K562 (cell line): ENCODE results near the gene MTRF1L. TPM values are rescaled to one million over a fixed set of nuclear protein-coding genes. Genes with fewer than 3 reads are reported as not detected.

Source experiments
- DIDO1 ChIP-seq: fragments of 450-650 bp; IDR thresholded peaks from 2 replicates; pipeline ENCODE4 v1.6.1; 2016; ENCODE audit warnings: low read depth, missing biosample characterization, missing genetic modification characterization
- EZH2 ChIP-seq: IDR thresholded peaks from 2 replicates; pipeline ENCODE4 v1.6.1; 2012; ENCODE audit warnings: low read depth, mild to moderate bottlenecking, inconsistent platforms, low read length, borderline replicate concordance
- FOXP1 ChIP-seq: sonication (generic); formaldehyde crosslinking; IDR thresholded peaks from 2 replicates; pipeline ENCODE4 v1.8.0; 2022; ENCODE audit warnings: mild to moderate bottlenecking, missing genetic modification reagents
- HDAC8 ChIP-seq: fragments of 450-650 bp; IDR thresholded peaks from 2 replicates; pipeline ENCODE4 v1.6.1; 2016; ENCODE audit warnings: mild to moderate bottlenecking, missing genetic modification characterization, moderate library complexity, missing compliant biosample characterization
- KDM5B ChIP-seq: fragments of 200-600 bp; sonication (generic); IDR thresholded peaks from 2 replicates; pipeline ENCODE4 v1.6.1; 2012; ENCODE audit warnings: low read depth, mild to moderate bottlenecking, moderate library complexity, low read length, control low read depth, inconsistent platforms; ENCODE audit not compliant: insufficient replicate concordance
- MECOM ChIP-seq: fragments of 250-450 bp; sonication (Bioruptor Pico); IDR thresholded peaks from 2 replicates; pipeline ENCODE4 v1.8.0; 2022; ENCODE audit warnings: inconsistent platforms
- NFIX ChIP-seq: fragments of 250-450 bp; sonication (Bioruptor Pico); IDR thresholded peaks from 2 replicates; pipeline ENCODE4 v1.4.0; 2020; ENCODE audit warnings: low read depth, mild to moderate bottlenecking, moderate library complexity
- NFXL1 ChIP-seq: fragments of 450-650 bp; formaldehyde crosslinking; IDR thresholded peaks from 2 replicates; pipeline ENCODE4 v1.4.0; 2021; ENCODE audit warnings: mild to moderate bottlenecking
- NR2C1 ChIP-seq, 2 experiments: fragments of 450-650 bp; IDR thresholded peaks; 2 replicates each; pipeline ENCODE4 v1.6.1; 2017; ENCODE audit warnings: mild to moderate bottlenecking in 2 of 2, antibody characterized with exemption in 1 of 2, inconsistent platforms in 1 of 2, missing compliant biosample characterization in 1 of 2, missing genetic modification characterization in 1 of 2
- SMAD1 ChIP-seq: fragments of 150-350 bp; IDR thresholded peaks from 2 replicates; pipeline ENCODE4 v1.6.1; 2014; ENCODE audit warnings: low read length, low read depth; ENCODE audit not compliant: partially characterized antibody
- YY1 ChIP-seq, 3 experiments: IDR thresholded peaks; 2 replicates each; pipeline ENCODE4 v1.6.1; 2011; ENCODE audit warnings: low read length in 2 of 3, mild to moderate bottlenecking in 2 of 3, moderate library complexity in 2 of 3, borderline replicate concordance in 1 of 3, control low read depth in 1 of 3, low read depth in 1 of 3; ENCODE audit not compliant: insufficient read depth in 3 of 3, insufficient replicate concordance in 2 of 3, control insufficient read depth in 1 of 3, insufficient read length in 1 of 3; ENCODE audit errors: extremely low read depth in 1 of 3
- ZBTB8A ChIP-seq: fragments of 450-650 bp; IDR thresholded peaks from 2 replicates; pipeline ENCODE4 v1.6.1; 2018; ENCODE audit warnings: mild to moderate bottlenecking, moderate library complexity; ENCODE audit not compliant: partially characterized antibody
- ZEB2 ChIP-seq: fragments of 450-650 bp; IDR thresholded peaks from 2 replicates; pipeline ENCODE4 v1.6.1; 2016
- ZNF134 ChIP-seq: fragments of 250-450 bp; sonication (Bioruptor Pico); conservative IDR thresholded peaks from 2 replicates; pipeline ENCODE4 v1.4.0; 2020
- ZNF3 ChIP-seq: fragments of 250-450 bp; sonication (Bioruptor Pico); IDR thresholded peaks from 2 replicates; pipeline ENCODE4 v1.5.0; 2021; ENCODE audit warnings: mild to moderate bottlenecking, moderate library complexity
- ZNF41 ChIP-seq: fragments of 250-450 bp; sonication (Bioruptor Pico); conservative IDR thresholded peaks from 2 replicates; pipeline ENCODE4 v1.4.0; 2020; ENCODE audit warnings: mild to moderate bottlenecking
- ZNF79 ChIP-seq: fragments of 250-450 bp; sonication (Bioruptor Pico); IDR thresholded peaks from 2 replicates; pipeline ENCODE4 v1.4.0; 2020; ENCODE audit warnings: low read depth, mild to moderate bottlenecking, moderate library complexity
- polyA plus RNA-seq, 8 experiments: library from polyadenylated mRNA; depleted of rRNA in 4 of 8; stranded (reverse) in 5 of 8; unstranded in 3 of 8; fragments of >200 nt; fragmentation: Nextera tagmentation in 2 of 8; fragmentation: Illumina TruSeq in 1 of 8; extraction: Ambion mirVana in 2 of 8; extraction: Trizol in 1 of 8; gene quantifications; 2 replicates each; pipeline versions ENCODE4 v1.2.1 to v1.2.3, GENCODE V29; 2011 to 2014; ENCODE audit warnings: inconsistent platforms in 1 of 8, missing spikeins in 1 of 8
- total RNA-seq, 7 experiments: library from RNA; depleted of rRNA in 6 of 7; stranded (reverse); fragments of >200 nt in 6 of 7; fragmentation: Illumina TruSeq in 2 of 7; extraction: Trizol in 2 of 7; gene quantifications; 2 replicates each; pipeline versions ENCODE4 v1.2.1 to v1.2.3, GENCODE V29; 2011 to 2021; ENCODE audit warnings: low replicate concordance in 1 of 7
- TF ChIP-seq, protein P1 (sequence below): fragments of 250-450 bp; sonication (Bioruptor Pico); IDR thresholded peaks from 2 replicates; pipeline ENCODE4 v1.4.0; 2020; ENCODE audit warnings: mild to moderate bottlenecking, moderate library complexity, borderline replicate concordance
- TF ChIP-seq, protein P2 (sequence below): fragments of 450-650 bp; IDR thresholded peaks from one replicate; pipeline ENCODE4 v1.6.1; 2018; ENCODE audit warnings: mild to moderate bottlenecking, moderate library complexity; ENCODE audit not compliant: partially characterized antibody
- TF ChIP-seq, protein P3 (sequence below): sonication (generic); formaldehyde crosslinking; IDR thresholded peaks from 2 replicates; pipeline ENCODE4 v1.8.1; 2022; ENCODE audit warnings: missing genetic modification reagents
- TF ChIP-seq, protein P4 (sequence below): fragments of 250-450 bp; sonication (Bioruptor Pico); IDR thresholded peaks from 2 replicates; pipeline ENCODE4 v1.8.0; 2021; ENCODE audit warnings: borderline replicate concordance, mild to moderate bottlenecking, moderate library complexity; ENCODE audit not compliant: poor library complexity, severe bottlenecking

MTRF1L gene
- total and polyA plus RNA-seq, 9 of the 15 experiments (the other 6 are each of a cell fraction or from before 2014, with no cell fraction given): 10.7 to 34.0 (median 30.2) TPM

DNA sequence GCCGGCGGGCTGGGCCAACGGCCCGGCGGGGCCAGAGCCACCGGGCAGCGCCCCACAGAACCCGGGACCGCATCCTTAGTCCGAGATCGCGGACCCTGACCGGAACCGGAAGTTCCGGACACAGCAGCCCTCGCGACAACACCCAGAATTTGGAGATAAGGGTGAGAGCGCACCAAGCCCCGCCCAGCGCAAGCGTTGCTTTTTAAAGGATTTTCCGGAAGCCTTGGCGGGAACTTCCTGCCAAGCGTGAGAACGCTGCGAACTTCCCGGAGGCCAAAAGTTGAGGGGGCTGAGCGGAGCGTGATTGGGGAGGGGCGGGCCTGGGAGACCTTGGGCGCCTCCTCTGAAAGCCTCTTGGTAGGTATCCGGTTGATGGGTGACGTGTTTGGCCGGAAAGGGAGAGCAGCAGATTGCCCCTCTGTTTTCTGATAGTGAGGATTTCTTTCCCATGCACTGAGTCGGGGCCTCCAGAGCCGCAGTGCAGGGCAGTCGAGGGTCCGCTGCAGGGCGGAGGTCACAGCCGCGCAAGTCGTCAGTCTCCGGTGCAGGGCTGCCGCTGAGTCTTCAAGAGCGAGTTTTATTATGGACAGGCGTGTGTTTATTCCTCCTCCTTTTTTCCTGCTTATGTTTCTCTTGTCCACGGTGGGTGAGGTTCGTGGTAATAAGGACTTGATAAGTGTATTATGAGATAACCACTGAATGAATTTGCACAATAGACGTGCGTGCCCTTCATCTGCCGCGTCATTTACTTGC is at the start of gene MTRF1L (continued):
- TF ChIP-seq, protein P1, sequence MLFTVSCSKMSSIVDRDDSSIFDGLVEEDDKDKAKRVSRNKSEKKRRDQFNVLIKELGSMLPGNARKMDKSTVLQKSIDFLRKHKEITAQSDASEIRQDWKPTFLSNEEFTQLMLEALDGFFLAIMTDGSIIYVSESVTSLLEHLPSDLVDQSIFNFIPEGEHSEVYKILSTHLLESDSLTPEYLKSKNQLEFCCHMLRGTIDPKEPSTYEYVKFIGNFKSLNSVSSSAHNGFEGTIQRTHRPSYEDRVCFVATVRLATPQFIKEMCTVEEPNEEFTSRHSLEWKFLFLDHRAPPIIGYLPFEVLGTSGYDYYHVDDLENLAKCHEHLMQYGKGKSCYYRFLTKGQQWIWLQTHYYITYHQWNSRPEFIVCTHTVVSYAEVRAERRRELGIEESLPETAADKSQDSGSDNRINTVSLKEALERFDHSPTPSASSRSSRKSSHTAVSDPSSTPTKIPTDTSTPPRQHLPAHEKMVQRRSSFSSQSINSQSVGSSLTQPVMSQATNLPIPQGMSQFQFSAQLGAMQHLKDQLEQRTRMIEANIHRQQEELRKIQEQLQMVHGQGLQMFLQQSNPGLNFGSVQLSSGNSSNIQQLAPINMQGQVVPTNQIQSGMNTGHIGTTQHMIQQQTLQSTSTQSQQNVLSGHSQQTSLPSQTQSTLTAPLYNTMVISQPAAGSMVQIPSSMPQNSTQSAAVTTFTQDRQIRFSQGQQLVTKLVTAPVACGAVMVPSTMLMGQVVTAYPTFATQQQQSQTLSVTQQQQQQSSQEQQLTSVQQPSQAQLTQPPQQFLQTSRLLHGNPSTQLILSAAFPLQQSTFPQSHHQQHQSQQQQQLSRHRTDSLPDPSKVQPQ: no peak
- no peak for TF ChIP-seq ZNF3 (CRISPR knock-in tag)
- TF ChIP-seq ZEB2: no peak
- TF ChIP-seq EZH2: no peak
- no peak for TF ChIP-seq KDM5B
- no peak for TF ChIP-seq SMAD1
- TF ChIP-seq NR2C1 (IDR thresholded peaks at IDR 0.05): peak; percentile 52
- TF ChIP-seq NR2C1 (tag; IDR thresholded peaks at IDR 0.05): no peak; the same call in none of the 2 replicates
- TF ChIP-seq ZBTB8A: no peak
- no peak for TF ChIP-seq NFXL1 (CRISPR knock-in tag)
- TF ChIP-seq HDAC8: 0 out of 2 replicates have a peak, but pooled peaks have one; percentile 31
- TF ChIP-seq ZNF79: peak; percentile 10; the same call in 1 of the 2 replicates
- TF ChIP-seq, protein P2, sequence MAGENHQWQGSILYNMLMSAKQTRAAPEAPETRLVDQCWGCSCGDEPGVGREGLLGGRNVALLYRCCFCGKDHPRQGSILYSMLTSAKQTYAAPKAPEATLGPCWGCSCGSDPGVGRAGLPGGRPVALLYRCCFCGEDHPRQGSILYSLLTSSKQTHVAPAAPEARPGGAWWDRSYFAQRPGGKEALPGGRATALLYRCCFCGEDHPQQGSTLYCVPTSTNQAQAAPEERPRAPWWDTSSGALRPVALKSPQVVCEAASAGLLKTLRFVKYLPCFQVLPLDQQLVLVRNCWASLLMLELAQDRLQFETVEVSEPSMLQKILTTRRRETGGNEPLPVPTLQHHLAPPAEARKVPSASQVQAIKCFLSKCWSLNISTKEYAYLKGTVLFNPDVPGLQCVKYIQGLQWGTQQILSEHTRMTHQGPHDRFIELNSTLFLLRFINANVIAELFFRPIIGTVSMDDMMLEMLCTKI: no peak
- no peak; the same call in 1 of the 2 replicates for TF ChIP-seq FOXP1 (CRISPR knock-in tag)
- TF ChIP-seq, protein P3, sequence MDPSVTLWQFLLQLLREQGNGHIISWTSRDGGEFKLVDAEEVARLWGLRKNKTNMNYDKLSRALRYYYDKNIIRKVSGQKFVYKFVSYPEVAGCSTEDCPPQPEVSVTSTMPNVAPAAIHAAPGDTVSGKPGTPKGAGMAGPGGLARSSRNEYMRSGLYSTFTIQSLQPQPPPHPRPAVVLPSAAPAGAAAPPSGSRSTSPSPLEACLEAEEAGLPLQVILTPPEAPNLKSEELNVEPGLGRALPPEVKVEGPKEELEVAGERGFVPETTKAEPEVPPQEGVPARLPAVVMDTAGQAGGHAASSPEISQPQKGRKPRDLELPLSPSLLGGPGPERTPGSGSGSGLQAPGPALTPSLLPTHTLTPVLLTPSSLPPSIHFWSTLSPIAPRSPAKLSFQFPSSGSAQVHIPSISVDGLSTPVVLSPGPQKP: no peak
- TF ChIP-seq ZNF41 (CRISPR knock-in tag): no peak
- no peak for TF ChIP-seq DIDO1
- TF ChIP-seq, protein P4, sequence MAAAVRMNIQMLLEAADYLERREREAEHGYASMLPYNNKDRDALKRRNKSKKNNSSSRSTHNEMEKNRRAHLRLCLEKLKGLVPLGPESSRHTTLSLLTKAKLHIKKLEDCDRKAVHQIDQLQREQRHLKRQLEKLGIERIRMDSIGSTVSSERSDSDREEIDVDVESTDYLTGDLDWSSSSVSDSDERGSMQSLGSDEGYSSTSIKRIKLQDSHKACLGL (CRISPR knock-in tag): no peak
- TF ChIP-seq YY1 (IDR thresholded peaks at IDR 0.05; ENCODE audit: borderline replicate concordance in 1 of 3, control insufficient read depth in 1 of 3, extremely low read depth in 1 of 3, insufficient read depth in 3 of 3, insufficient read length in 1 of 3, insufficient replicate concordance in 2 of 3, low read depth in 1 of 3, low read length in 2 of 3): peak in 2 of 3 experiments; percentile 7 to 24
- no peak for TF ChIP-seq NFIX (CRISPR knock-in tag)
- TF ChIP-seq MECOM: no peak
- TF ChIP-seq ZNF134 (CRISPR knock-in tag): 0 out of 2 replicates have a peak, but pooled peaks have one; percentile 33
